Ramos (cell line): Measurements from ENCODE around the gene BRD3OS.

ENCODE experiments used
- in situ Hi-C: fragments of 300-500 bp; cut with MboI; formaldehyde crosslinking; loops from one replicate; pipeline ENCODE4 v1.14.3; 2022; ENCODE audit warnings: low sequenced_read_pairs; ENCODE audit not compliant: unreplicated experiment

Gene BRD3OS

DNA sequence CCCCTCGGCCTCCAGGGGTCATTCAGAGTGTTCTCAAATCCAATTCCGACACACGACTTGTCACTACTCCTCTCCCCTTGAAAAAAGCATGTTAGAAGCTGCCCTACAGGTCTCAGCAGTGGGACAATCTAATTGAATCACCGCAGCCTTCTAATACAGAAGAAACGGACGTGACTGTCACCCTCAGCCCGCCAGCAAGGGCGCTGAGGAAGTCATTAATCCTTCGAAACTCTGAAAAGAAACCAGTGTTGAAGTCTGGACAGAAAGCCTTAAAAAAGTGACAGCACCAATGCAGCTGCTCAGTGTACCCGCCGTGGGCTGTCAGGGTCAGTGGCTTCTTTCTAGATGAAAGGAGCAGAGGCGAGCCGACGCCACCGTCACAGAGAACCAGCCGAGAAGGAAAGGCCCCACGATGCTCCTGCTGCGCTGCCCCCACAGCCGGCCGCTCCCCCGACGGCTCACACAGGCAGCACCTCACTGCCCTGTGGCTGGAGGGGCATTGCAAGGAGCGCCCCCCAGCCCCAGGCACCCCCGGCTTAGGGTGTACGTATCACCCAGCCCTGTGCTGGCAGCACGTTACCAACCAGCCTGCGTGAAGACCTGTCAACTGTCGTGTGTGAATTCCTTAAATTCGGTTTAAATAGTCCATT is 5.7 kb downstream of the BRD3OS start:
- in situ Hi-C loops = no loop called here

DNA sequence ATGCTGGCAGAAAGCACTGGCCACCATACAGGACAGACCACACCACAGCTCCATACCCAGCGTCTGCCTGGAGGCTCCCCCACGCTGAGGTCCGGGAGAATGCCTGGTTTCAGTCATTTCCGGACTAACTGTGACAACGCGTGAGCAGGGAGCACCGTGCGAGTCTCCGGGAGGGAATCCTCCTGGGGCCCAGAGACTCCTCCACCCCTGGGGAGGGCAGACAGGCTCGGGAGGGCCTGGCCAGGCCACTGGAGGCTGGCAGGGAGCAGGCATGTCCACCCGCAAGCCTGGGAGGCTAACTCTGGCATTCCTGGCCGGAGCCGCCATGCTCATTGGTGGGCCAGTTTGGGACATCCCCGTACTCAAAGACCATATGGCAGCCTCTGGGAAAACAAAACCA is 6.5 kb downstream of the BRD3OS start:
- in situ Hi-C loops = no loop called here

DNA sequence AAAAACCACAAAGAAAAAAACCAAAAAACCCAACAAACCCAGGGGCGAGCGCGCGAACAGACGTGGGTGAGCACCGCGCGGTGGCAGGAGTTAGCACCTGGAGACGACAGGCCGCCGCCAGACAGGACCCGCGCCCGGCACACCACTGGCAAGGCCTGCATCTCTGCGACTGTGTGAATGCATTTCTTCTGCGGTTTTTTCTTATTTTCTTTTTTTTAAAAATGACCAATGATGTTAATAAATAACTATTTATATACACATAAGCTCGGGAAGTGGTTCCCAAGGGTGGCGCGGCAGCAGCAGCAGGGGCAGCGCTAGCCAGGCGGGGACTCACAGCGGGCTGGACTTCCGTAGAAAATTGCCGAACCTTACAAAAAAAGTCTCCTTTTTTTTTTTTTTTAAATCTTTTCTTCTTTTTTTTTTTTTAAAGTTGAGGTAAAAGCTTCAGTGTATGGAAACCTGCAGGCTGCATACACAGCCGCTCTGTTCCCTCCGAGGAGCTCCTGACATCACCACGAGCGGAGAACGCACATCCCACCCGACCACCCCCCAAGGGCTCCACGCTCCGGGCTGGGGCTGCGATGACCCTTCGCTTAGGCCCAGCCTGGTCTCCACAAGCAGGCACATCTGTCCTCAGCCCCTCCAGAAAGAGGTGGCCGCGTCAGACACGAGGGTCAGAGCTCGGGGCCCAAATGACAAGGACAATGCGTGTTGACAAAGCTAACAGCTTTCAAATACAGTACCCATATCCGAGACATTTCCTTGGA is 7.4 kb downstream of the BRD3OS start:
- in situ Hi-C loops = no loop called here

- in situ Hi-C loops = no loop called here
These were observed 8.4 kb downstream of the BRD3OS start for GRCh38 chr9:134033516-134034214.

- in situ Hi-C loops = no loop called here
These were observed 9.1 kb downstream of the BRD3OS start for GRCh38 chr9:134034215-134035040.

GRCh38 chr9:134035041-134036039 is 10.1 kb downstream of the BRD3OS start:
- in situ Hi-C loops = no loop called here

DNA sequence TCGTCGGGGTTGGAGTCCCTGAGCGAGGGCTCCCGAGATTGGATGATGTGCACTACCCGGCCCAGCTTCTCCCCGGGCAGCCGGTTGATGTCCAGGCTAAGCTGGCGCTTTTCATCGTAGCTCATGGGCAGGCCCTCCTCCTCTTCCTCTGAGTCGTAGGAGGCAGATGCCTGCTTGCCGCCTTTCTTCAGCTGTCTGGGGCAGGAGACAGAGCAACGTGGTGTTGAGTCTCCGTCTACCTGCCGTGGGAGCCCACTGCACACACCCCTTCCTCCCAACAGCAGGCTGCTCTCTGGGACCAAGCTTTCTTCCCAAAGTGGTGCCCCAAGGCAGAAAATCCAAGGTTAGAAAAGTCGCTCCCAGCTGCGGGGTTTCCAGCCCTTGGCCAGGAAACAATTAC is 10.8 kb downstream of the BRD3OS start:
- in situ Hi-C loops = no loop called here

DNA sequence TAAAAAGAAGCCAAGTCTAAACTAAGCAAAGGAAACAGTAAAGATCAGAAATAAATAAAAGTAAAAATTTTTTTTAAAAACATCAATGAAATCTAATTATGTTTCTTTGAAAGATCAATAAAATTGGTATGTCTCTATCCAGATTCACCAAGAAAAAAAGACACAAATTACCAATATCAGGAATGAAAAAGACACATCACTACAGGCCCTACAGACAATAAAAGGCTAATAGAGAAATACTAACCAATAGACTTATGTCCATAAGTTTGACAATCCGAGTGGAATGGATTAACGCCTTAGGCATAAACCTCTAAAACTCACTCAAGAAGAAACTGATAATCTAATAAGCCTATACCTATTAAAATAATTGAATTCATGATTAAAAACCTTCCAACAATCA is 12.4 kb downstream of the BRD3OS start:
- in situ Hi-C loops = no loop called here

DNA sequence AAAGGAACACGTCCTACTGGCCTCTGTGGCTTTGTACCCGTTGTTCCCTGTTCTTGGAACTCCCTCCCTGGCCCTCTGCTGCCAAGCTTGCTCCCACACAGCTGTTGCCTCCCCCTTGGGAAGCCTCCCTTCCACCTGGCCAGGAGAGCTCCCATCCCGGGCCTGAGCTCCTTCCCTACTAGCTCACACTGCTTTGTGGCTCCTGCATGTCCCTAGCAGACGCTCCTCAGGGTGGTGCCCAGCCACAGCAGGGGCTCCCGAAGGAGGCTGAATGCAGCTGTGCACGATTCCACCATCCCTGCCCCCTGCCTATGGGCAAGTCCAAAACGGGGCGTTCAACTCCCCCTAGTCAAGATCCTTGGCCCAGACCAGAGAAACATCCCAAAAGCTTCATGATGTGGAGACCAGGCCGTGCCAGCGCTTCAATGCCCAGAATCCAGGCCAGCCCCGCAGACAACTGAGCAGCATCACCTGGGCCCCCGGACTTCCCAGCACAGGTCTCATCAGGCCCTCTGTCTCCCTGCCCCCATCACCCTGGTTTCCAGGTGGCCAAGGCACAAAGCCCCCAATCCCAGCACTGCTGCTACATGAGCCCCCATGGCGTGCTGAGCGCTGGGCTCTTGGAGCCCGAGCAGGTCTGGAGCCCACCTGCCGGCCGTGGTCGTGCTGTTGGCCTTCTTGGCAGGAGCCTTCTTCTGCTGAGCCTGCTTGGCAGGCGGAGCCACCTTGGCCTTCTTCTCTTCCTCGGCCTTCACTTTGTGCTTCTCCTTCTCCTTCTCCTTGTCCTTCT is 14.3 kb downstream of the BRD3OS start:
- in situ Hi-C loops = no loop called here

DNA sequence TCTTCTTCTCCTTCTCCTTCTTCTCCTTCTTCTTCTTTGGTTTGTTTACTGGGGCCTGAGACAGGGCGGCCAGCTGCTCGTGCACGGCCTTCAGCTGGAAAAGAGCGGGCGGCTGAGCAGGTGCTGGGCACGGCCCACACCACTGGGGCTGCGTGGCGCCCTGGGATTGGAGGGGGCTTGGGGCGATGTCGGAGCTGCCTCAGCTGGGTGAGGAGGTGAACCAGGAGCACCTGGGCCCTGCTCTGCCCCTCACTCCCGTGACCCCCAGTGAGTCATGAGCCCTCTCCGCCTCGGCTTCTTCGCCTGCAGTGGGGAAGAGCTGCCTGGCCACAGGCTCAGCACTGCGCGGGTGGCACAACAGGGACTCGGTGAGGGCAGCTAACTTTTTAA is 14.9 kb downstream of the BRD3OS start:
- in situ Hi-C loops = no loop called here

- in situ Hi-C loops = no loop called here
These were observed 15.7 kb downstream of the BRD3OS start for GRCh38 chr9:134040781-134041648.

- in situ Hi-C loops = no loop called here
These were observed 16.3 kb downstream of the BRD3OS start for GRCh38 chr9:134041649-134041962.

DNA sequence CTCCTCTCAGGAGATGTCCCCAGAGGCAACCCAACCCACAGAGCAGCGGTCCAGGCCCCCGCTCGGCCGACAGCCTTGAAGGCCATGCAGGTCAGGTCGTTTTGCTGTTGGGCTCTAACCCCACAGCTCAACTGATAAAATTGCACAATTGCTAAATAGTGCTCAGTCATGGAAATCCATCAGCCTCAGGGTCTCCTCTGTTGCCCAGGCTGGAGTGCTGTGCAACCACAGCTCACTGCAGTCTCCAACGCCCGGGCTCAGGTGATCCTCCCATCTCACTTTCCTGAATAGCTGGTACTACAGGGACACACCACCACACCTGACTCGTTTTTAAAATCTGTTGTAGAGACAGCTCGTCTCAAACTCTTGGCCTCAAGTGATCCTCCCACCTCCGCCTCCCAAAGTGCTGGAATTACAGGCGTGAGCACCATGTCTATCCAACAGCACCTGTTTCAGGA is 18.3 kb downstream of the BRD3OS start:
- in situ Hi-C loops = no loop called here

DNA sequence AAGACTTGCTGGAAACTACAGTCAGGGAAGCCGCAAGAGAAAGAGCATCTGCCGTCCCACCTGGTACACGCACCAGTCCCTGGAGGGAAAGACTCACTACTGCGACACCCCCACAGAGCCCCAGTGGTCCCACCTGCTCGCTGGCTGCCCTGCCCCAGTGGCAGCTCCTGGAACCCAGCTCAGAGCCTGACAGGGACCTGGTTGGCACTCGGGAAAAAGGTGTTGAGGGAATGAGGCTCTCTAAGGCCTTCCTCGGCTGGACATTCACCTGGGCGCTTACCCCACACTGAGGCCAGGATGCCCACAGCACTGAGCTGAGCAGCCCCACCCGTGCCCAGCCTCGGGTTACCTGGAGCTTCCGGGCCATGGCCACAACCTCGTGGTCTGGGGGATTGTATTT is 19.7 kb downstream of the BRD3OS start:
- in situ Hi-C loops = no loop called here

DNA sequence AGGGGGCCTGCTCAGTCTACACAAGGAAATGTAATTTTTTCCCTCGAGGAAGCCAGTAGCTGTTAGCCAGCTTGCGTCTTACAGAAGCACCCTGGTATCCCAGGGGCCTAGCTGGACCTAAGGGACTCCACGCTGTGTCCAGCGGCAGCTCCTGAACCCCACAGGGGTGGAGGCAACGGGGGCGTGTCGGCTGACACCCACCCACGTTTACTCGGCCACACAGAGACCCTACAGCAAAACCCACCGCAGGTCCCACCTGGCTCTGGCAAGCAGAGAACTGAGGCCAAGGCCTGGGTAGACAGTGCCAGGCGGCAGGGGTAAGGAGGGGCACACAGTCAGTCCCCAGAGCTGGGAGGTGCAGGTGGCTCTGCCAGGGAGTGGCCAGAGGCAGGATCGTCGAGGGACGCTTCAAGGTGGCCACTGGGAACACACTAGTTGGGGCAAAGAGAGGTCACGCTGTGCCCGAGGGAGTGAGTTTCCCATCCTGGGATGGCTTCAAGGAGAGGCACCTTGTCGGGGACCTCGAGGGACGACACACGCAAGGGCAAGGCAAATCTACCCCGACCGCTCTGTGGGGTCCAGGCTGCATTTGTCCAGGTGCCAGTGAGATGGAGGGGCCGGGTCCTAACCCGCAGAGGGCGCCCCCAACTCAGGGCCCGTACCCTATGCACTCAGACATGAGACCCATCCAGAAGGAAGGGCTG is 20.7 kb downstream of the BRD3OS start:
- in situ Hi-C loops = no loop called here

DNA sequence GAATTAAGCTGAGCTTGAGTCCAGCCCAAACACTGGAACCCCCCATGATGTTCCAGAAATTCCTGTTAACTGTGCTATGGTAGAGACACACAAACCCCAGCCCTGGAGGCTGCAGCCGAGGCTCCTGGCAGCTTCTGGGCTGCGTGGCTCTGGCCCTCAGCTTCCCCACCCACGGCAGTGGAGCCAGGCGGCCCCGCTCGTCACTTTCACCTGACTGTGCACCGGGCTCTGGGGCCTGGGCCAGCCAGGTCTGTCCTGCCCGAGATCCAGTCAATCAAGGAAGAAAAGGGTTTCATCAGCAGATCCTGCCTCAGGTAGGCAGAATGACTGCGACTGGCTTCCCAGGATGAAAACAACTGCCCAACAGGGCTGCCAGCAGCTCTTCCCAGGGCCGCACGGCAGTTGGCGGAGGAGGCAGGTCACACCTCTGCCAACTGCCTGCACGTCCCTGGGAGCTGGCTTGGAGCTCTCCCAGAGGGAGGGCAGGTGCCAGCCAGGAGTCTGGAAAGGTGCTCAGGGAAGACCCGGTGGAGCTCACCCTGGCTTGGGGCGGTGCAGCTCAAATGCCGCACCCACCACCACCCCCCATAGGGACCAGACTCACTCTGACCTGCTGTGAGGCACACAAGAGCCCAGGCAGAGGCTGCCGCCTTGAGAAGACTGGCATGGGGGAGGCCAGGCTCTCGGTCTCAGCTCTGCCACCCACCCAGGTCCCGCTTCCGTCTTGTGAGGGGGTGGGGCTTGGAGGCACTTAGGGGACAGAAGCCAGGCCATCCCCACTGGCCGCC is 21.8 kb downstream of the BRD3OS start:
- in situ Hi-C loops = no loop called here
